Activated effector memory CD4-positive, alpha-beta T cell treated with anti-CD3 and anti-CD28 coated beads, Interleukin-2, amount 50 U/mL, for 16 hours (primary cell): ENCODE measurements around the gene RGSL1.

ENCODE experiments used
- DNase-seq: peaks from one replicate; pipeline ENCODE4 v3.0.0-alpha.2; 2020

Gene RGSL1

DNA sequence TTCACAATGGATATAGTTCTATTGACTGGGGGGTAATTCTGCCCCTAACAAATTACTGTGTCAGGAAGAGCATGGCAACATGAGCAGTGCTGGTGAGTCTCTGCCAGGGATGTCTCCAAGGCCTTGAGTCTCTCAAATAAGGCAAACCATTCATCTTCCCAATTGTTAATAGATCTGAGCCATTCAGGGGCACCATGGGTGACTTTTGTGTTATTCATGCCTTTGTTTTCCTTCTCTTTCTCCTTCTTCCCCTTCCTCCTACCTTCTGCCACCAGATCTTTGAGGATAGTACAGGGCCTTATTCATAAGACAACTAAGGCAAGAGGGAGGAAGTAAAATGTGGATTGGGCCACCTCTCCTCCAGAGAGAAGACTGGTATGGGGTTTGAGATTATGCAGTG is at the start of gene RGSL1:
Gene RGSL1, plus strand, starts transcription at position 60 of the 400 bp plus-strand sequence. Its CDS starts 20 bp downstream, at position 80.
- DNase-seq: no peak

DNA sequence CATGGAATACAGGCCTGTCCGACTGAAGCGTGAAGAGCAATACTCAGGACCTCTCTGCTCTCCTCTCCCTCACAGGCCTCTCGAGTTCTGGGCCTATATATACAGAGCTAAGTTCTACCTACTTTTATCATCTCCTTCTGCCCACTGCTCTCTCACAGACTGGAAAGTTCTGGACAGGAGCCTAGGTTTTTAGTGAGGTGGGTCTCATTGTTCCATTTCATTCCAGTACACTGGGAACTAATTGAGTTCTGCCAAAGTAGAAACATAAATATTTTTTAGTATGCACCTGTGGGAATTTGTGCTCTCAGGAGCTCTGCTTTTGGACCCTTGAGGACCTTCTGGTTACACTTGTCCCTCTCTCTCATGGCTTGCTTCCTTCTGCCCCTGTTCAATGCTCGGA is 49.4 kb upstream of the RGSL1 start, which contains the start of gene TEDDM1:
Gene TEDDM1, minus strand, starts transcription at position 101 of the 400 bp plus-strand sequence. CDS start 182 bp downstream, outside the sequence.
- DNase-seq: no peak

DNA sequence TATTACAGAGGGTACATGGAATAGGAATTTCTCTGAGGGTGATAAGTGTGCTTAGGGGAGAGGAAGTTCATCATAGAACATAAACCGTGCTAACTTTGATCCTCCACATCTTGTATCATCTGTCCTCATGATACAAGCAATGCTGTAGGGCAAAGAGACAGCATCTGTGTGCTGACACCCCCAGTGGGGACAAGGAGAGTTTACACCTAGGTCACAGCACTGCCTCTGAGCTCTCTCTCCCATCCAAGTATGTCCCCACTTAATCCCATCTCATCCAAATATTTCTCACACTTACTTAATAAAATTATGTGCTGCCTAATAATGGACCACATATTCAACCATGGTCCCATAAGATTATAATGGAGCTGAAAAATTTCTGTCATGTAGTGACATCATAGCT is 45.2 kb upstream of the RGSL1 start:
- no peak for DNase-seq

DNA sequence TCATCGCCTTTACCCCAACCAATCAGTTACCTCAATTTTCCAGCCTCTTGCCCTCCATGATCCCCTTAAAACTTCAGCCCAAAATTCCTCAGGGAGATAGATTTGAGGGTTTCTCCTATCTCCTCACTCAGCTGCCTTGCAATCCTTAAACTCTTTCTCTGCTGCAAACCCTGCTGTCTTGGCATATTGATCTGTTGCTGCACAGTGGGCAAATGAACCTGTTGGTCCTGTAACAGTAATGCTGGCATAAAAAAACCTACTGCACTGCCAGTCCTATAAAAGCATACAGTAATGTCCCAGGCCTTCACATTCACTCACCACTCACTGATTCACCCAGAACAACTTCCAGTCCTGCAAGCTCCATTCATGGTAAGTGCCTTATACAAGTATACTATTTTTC is 44.4 kb upstream of the RGSL1 start:
- no peak for DNase-seq

DNA sequence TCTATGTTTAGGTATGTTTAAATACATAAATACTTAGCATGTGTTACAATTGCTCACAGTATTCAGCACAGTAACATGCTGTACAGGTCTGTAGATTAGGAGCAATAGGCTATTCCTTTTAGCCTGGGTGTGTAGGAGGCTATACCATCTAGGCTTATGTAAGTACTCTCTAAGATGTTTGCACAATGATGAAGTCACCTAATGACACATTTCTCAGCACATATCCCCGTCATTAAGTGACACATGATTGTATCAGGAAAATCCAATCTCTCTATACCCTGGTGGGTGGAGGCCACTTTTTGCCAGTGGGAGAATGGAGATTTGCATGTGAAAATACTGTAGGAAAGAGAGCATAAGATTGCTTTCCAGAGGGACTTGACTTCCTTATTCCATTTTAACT is 43.9 kb upstream of the RGSL1 start:
- DNase-seq: no peak

DNA sequence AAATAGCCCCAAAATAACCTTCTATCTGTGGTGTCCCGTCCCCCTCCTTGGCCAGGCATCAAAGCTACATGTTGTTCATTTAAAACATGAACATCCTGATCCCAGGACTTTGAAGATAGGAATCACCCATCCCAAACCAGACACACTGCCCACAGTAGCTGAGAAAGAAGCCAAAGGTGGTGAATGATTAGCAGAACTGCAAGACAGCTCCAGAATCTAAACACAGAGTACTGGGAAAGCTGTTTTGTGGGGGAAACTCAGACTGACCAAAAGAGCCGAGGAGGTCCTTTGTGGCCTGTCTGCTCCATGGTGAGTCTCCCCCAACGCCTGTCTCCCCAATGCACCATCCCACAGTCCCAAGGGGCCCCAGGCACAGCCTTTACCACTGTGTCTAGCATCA is 42.2 kb upstream of the RGSL1 start:
- DNase-seq: no peak

DNA sequence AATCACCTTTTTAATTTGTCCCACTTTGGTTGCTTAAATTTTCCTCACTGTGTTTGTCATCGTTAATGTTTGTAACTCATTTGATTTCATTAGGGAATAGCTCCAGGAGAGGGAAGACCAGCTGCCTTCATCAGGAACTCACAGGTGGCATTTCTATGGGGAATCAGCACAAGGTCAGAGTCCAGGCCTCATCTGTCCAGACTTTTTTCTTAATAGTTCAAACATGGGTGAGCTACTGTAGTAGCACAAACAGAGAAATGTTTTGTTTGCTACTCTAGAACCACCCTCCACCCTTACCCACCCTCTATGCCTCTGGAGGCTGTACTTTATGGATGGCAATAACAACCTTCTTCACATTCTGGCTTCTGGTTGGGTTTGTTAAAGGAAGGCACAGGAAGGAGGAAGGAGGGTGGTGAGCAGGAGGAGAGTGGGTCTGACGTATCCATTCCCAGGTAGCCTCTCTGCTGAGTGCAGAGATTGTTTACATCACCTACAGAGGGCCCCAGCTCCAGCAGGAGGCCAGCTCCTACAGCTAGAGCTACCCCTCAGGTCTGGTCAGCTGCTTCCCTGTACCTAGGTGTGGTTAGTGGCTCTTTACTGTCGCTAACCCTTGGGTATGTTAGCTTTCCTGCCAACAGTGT is 41.4 kb upstream of the RGSL1 start:
- no peak for DNase-seq

DNA sequence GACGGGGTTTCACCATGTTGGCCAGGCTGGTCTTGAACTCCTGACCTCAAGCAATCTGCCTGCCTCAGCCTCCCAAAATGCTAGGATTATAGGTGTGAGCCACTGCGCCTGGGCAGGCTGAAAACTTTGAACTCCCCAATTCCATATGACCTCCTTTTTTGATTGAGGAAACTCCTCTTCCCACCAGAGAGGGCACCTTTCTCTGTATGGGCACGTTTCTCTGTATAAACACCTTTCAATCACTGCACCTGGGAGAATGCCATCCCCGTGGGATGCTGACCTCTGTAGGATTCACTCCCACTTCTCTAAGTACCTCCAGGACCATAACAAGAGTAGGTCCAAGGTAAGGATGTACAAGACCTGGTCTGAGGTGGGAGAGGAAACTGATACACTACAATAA is 39.8 kb upstream of the RGSL1 start:
- no peak for DNase-seq

DNA sequence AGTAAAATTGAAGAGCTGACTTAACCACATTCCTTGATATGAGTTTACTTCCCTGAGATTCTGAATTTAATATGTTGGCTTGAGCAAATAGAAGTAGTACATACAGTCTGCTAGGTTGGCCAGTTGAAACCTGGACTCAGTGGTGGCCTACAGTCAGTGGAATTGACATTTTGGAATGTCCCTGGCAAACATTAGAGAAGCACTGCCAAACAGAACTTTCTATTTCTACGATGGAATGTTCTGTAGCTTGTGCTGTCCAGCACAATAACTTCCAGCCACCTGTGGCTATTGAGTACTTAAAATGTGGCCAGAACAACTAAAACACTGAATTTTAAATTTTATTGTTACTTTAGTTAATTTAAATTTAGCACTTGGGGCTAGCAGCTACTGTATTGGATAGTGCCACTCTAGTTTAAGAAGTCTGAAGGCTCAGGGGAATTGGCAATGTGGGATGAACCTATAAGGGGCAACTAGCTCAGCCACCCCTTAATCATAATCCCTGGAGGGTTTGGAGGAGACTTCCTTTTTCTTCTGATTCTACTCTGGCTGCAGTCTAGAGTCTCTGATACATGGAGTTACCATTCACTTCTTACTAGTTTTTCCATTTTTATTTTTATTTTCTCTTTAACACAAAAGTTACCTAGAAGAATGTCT is 39.2 kb upstream of the RGSL1 start:
- DNase-seq: no peak

DNA sequence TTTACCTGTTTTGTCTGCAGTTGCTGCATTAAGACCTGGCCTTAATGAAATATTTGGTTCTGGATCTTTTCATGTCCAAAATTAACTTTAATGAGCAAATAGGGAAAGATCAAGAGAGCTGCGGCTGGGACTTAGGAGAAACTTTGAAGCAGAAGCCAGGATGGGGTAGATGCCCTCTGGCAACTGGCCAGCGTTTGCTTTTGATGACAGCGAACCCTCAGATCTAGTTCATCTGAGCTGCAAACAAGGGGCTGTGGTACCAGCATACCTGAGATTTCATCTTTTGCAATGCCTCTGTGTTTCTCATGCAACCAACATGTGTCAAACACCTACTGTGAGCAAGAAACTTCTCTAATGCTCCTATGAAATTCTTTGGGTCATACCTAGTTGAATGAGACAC is 36.5 kb upstream of the RGSL1 start:
- no peak for DNase-seq

DNA sequence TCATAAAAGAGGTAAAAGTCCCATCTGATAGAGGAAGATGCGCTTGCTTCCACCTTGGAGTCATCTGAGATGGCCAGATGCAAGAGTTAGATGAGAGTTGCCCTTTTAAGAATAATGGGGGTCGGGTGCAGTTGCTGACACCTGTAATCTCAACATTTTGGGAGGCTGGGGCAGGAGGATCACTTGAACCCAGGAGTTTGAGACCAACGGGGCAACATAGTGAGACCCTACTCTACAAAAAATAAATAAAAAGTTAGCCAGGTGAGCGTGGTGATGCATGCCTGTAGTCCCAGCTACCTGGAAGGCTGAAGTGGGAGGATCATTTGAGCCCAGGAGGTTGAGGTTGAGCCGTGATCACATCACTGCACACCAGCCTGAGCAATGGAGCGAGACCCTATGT is 36.0 kb upstream of the RGSL1 start:
- DNase-seq: no peak

DNA sequence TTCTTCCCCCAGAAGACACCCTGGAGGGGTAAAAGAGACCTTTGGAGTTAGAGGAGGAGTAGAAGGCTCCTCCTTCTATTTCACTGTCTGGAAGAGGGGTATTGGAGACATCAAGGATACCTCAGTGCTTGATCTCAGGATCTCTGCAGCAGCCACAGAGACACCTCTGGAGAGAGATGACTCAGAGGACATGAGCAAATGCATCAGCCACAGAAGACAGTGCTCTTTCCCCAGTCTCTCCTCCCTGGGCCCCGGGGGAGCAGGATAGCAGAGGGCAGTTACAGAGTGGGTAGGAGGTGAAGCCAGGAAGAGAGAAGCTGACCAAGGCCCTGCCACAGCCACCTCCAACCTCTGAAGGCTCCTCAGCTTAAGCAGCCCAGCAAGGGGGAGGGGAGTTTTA is 34.2 kb upstream of the RGSL1 start:
- no peak for DNase-seq

DNA sequence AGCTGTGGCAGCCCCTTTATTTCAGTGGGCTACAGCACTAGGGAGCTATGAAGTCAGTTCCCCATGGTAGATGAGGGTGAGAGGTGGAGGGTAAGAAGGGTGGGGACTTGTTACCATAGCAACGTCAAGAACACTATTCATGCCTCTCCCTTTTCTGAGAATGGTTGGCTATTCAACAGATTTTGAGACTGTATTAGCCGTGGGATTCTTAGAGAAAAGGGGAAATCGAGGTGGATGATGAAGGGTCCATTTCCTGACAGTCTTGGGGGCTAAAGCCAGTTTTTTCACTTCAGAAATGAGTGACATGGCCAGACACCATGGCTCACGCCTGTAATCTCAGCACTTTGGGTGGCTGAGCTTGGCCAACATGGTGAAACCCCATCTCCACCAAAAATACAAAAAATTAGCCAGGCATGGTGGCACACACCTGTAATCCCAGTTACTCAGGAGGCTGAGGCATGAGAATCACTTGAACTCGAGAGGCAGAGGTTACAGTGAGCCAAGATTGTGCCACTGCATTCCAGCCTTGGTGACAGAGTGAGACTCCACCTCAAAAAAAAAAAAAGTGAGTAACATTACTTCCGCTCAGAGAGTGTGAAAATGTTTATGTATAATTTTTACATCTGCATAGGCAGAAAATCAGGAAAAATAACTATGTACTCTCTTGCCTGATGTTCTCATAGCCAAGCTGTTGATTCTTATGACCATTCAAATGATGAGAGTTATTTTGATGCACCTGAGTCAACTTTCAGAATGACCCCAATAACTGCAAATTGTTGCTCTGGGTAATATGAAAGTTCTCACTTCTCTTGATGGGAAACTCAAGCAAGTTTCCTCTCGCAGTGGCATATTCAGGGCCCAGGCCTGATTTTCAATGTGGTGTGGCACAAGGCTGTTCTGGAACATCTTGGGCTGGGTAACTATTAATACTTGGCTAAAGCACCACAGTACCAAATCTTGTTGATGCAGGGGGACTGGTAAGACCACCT is 23.2 kb upstream of the RGSL1 start:
- no peak for DNase-seq

DNA sequence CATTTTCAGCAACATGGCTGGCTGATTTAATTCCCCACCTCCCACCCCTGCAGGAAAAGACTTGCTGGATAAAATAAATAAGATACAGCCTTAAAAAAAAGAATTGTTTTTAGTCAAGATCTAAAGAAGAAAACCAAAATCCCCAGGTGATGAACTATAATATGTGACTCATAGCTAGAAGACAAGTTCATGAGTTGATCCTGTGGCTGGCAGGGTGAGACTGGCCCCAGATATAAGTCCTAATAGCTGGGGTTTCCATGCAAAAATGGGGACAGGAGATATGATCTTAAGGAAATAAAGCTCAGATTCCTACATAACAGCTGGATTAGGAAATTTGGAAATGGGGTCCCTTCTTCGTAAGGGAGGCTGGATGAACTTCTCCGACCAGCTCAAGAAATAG is 21.9 kb upstream of the RGSL1 start:
- DNase-seq: no peak

DNA sequence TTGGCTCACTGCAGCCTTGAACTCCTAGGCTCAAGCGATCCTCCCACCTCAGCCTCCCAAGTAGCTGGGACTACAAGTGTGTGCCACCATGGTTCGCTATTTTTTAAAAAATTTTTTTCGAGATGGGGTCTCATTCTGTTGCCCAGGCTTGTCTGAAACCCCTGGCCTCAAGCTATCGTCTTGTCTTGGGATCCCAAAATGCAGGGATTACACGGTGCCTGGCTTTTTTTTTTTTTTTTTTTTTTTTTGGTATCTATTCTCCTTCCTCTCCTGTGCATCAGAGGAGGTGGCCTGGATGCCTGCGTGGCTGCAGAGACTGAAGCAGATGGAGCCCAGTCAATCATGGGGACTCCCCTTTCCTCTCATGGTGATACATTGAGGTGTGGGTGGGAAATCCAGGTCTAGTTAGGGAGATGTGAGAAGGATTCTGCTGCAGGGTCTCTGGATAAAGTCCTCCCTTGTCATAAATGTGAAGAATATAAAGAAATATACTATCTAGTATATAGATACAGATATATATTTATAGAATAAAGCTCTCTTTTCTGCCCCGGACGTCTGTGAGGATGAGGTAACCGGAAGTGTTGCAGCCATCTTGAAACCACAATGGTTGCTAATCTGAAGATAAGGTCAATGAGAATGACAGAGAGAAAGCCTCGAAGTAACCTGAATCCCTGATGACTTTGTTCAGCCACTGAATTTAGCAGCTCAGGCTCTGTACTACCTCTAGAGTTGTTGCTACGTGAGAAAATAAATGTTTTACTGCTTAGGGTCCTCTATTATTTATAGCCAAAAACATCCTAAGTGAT is 19.5 kb upstream of the RGSL1 start:
- peak; percentile 67 for DNase-seq

DNA sequence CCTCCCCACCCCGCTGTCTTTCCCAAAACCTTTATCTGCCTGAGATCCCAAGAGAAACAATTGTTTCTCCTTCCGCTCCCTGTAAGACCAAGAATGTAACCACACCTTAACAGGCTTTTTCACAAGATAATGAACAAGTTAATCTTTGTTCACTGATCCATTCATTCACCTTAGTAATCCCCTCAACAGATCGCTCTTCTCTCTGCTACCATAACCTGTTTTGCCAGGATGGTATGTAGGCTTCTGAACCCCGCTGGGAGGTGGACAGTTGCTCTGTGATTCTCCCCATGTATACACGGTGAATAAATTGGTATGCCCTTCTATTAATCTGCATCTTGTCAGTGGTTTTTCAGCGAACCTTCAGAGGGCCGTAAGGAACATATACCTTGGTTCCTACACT is 18.7 kb upstream of the RGSL1 start:
- DNase-seq: no peak

DNA sequence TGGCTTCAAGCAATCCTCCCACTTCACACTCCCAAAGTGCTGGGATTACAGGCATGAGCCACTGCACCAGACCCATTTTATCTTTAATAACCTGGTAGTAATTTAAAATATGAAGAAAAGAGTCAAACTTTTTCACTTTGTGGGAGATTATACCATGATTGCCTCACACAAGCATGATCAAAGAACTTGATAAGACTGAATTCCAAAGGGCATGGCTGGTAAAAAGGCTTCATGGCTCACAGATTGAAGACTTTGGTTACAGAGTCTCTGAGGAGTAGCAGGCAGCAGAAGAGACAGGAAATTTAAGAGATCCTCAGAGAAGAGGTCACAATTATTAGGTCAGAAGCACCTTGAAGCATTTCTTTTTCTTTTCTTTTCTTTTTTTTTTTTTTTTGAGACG is 16.4 kb upstream of the RGSL1 start:
- DNase-seq: no peak

DNA sequence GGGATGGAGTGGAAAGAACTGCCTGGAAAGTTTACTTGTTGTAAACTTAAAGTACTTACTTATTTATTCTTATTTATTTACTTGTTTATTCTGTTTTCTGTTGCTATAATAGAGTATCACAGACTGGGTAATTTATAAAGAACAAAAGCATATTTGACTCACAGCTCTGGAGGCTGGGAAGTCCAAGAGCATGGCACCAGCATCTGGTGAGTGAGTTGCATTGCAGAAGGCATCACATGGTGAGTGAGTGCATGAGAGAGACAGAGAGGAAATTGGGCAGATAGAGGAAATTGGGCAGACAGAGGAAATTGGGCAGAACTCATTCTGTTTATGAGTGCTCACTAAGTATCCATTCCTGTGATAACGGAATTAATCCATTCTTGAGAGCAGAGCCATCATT is 11.6 kb upstream of the RGSL1 start:
- no peak for DNase-seq

DNA sequence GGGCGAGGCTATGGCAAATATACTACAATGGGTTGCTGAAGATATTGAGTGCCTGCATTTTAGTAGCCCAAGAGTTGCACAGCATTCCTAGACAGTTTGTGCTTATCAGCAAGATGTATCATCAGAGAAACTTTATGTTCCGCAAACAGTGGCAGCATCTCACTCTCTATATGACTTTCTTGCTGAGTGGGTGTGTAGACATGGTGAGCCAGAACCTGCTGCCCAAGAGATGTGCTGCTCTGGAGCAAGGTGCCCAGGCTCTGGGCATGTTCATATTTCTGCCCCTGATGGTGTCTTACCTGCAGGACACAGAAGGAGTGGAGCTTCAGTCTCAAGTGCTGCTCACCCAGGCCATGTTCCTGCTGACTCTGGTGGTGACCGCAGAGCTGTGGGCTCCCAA is 8.2 kb upstream of the RGSL1 start:
- no peak for DNase-seq

DNA sequence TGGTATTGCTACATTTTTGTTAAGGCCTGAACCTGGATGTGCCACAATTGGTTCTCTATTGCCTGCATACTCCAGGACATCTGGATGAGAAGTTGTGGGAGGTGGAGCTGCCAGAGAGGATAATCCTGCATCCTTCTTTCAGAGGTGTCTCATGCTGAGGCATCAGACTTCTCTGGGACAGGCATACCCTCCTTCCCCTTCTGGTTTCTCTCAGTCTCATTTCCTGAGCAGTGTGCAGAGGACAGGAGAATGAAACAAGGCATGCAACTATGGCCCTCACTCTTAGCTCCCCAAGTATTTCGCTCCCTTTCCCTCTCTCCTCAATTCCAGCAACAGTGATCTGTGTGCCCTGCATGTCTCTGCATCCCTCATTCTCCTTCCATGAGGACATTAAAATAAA is 7.6 kb upstream of the RGSL1 start:
- no peak for DNase-seq

DNA sequence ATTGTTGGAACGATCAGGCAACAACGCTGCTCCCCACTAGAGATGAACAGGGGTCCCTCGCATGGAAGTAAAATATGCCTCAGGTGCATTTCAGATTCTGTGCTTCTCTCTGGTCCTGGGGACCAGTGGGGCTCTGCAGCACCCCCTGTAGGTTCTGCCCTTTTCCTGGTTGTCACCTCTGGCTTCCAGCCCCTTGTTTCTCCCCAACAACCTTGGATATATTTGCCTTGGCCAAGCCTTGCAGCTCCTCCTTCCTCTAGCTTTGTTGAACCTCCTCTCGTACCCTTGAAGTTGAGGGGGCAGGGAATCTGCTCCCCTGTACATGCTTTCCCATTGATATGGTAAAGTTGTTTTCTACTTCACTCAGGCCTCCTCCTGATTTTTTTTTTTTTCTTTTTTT is 5.4 kb upstream of the RGSL1 start:
- DNase-seq: no peak

DNA sequence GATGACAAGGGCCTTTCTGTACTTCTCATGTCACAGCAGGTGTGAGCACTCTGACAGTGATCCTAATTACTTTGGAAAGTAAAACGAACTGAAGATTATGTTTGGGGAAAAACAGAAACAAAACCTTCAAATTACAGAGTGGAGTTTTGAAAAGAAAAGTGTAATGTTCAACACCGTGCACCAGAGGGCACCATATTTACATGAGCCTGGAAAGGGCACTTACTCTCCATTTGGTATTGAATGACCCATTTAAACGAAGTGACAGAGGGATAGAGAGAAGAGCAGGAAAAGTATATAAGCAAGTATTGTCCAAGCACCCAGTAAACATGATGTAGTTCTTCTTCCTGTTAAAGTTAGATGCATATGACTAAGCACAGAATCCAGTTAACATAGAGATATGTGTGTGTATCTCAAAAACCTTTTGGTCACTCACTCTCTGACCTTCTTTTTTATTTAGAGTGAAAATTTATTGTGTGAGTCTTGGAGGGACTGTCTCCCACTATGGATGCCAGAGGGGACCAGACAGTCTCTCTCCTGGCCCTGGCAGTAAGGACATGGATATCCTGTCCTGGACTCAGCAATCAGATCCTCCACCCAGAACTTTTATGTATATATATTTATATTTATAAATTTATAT is 3.8 kb upstream of the RGSL1 start:
- DNase-seq: no peak
